ENCODE results near the gene EXOC4.

Gene EXOC4

DNA sequence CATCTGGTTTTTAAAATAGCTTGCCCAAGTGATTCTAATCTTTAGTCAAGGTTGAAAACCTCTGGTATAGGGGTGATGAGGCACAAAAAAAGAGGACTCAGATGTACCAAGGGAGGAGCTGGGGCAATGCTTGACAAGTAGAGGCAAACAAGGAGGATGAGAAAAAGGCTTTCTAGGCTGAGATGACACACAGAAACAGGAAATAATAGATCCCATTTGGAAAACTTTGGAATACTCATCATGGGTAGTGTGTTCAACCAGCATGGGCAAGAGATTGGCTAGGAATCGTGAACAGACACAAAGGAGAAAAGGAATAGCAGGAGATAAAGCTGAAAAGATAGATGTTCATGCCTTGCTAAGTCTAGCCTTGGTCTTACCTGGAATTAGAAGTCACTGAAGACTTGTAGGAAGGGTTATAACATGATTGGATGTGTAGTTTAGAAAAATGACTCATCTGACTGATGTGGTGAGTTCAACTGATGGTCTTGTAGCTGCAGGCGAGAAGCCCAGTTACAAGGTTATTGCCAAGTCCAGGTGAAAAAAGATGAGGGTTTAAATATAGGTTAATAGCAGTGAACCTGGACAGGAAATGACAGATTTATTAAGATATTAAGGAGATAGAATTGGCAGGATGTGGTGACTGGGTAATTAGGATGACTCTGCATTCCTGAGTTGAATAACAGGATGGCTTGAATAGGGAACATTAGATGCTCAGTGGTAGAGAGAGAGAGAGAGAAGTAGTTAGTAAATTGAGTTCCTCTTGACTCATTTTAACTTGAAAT is 660.2 kb downstream of the EXOC4 start:
- DNase-seq = no peak

DNA sequence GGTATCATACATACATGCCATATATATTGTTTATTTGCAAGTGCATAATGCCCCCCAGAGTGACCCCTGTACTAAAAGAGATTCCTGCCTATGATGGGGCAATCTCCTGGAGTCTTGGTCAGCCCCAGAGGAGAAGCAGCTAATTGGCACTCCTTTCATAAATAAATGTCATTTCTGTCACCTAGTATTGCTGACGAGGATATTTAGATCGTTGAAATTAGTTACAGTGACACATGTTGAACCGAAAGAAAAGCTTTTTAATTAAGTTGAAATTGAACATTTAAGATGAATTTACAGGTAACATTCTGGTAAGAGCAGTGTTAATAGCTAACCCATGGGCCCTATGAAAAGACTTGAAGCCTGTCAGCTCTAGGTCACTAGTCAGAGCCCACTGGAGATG is 663.7 kb downstream of the EXOC4 start:
- no peak for DNase-seq

DNA sequence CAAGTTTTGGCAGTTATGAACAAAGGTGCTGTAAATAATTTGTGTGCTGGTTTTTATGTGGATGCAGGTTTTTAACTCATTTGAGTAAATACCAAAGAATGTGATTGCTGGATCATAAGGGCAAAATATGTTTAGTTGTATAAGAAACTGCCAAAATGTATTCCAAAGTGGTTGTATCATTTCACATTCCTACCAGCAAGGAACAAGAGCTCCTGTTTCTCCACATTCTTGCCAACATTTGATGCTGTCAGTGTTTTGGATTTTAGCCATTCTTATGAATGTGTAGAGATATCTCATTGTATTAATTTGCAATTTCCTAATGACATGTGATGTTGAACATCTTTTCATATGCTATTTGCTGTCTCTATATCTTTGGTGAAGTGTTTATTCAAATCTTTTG is 666.9 kb downstream of the EXOC4 start:
- no peak for DNase-seq

DNA sequence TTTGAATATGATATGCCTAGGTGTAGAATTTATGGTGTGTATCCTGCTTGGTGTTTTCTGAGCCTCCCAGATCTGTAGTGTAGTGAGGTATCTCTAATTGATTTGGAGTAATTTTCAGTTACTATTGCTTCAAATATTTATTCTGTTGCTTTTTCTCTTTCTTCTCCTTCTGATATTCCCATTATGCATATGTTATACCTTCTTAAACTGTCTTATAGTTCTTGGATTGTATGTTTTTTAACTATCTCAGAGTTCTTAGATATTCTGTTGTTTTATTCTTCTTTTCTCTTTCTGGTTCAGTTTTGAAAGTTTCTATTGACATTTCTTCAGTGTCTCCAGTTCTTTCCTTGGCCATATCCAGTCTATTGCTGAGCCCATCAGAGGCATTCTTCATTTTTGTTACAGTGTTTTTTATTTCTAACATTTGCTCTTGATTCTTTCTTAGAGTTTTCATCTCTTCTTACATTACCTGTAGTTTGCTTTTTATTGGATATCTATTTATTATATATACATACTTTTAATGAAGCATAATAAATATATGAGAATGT is 668.8 kb downstream of the EXOC4 start:
- no peak for DNase-seq

DNA sequence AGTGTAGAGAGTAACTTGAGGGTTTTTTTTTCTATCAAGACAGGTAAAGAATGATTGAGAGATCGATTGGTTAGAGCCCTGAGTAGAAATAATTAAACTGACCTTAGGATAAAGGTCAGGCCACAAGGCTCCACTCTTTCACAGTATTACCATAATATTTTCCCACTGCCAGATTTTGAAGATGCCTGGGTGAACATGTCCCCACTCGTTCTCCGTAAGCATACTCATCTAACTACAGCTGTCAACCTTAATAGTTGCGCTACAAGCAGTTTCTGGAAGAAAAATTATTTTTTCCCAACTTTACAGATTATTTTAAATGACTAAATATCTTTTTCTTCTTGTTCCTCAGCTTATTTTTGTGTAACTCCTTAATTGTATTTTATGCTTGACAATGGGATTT is 671.1 kb downstream of the EXOC4 start:
- no peak for DNase-seq

DNA sequence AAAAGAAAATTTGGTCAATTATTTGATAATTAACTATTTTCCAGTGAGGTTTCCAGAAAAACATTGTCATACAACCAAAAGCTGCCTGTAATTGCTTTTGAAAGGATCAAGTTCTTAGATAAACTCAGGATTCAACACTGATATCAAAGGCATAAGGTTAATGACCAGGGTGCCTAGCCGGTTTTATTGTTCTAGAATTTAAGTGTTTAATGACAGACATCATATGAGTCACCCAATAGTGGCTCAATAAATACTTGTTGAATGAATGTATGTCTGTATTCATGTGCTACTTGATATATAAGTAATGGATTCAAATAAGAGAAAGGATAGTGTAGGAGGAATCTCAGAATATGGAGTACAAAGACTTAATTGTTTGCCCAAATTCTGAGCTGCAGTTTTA is 678.2 kb downstream of the EXOC4 start:
- no peak for DNase-seq

DNA sequence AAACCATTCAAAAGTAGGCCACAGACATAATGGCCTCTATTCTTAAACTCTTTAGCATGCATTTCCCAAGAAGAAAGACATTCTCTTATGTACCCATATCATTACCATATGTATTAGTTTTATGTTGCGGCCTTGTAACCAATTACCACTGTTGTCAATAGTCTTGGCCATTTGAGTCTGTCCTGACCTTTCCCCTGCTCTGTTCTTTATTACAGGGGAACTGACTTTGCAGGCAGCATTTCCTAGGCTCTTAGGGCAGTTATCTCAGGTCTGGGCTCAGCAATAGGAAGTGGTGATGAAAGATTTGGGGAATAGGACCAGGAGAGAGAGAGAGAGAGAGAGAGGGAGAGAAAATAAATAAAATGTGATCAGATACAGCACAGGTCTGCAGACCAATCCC is 679.7 kb downstream of the EXOC4 start:
- no peak for DNase-seq

DNA sequence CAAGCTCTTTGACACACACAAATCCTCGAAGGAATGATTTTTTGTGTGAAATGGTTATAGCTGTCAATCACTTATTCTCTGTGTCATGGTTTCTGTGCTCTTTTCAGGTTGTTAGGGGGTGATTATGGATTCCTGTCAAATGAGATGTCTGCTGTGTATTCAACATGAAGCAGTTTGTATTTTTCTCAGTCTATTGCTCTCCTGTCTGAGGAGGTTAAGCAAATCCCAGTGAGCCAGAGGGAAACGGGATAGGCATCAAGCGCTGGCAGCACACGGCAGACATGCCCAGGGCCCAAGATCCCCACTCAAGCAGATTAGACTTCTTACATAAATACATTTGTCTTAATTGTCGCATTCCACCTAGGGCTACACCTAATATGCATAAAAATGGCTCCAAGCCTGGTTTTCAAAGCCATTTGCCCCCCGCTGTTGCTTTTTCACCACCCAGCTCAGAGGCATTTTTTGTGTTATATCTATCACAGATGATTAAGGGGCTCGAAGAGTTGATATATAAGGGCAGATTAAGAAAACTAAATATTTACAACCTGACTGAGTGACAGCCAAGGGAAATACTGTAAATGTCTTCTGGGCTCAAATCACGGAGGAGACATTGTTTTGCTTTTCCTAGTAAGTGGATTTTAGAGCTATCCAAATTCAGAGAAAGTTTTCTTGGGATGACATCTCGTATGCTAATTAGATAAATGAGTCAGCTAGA is 681.5 kb downstream of the EXOC4 start:
- DNase-seq = no peak

DNA sequence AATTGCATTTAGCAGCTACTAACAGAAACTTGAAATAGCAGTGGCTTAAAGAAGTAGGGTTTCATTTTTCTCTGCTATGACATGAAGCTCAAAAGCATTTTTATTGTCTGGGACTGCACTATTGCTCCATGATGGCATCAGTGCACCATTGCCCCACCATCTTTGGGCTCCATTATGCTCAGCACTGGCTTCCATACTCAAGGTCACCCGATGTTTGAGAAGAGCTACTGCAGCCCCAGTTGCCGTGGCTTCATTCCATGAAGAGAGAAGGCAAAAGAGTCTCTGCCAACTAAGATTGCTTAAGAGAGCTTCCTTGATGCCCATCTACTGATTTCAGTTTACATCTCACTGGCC is 682.1 kb downstream of the EXOC4 start:
- DNase-seq = no peak

DNA sequence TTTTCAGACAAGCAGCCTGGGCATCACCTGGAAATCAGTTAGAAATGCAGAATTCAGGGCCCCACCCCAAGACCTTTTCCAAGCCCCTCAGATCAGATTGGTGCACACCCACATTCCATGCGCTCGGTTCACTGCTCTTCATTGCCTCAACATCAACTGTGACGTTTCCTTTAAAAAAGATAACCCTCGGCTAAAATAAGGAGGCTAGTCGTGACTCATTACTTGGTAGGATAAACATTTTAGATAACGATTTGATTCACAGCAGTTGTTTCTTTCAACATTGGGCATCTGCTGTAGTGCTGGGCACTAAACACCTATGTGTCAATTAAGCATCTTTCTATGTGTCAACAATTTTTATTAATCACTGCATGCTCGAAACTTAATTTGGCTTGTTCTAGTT is 683.2 kb downstream of the EXOC4 start:
- DNase-seq = no peak

DNA sequence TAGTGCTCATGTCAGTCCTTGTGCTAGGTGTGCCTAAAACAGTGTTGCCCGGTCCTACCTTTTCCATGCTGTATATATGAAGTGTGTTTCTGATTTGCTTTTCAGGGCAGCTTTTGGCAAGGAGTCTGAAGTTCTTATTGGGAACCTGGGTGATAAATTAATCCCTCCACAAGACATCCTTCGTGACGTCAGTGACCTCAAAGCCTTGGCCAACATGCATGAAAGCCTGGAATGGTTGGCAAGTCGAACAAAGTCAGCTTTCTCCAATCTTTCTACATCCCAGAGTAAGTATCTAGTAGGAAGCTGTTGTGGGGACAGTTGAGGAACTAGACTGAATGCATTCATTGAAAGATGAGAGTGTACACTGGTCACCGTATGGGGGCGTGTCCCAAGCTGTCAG is 684.9 kb downstream of the EXOC4 start:
- no peak for DNase-seq

DNA sequence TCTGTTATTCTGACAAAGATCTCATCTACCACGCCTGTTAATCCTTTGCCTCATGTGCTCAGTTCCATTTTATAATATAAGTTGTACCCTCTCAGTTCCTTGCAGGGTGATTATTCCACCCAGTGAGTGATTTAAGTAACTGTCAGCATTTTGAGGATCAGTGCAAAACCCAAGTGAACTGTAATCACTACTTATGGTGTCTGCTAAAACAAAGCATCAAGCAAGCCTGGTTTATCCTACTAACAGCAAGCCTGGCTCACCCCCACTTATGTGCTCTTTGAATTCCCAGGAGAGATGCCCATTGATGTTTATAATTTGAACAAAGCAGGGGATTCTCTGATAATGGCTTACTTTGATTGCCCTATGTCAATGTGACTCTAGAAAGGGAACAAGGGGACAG is 687.5 kb downstream of the EXOC4 start:
- no peak for DNase-seq

DNA sequence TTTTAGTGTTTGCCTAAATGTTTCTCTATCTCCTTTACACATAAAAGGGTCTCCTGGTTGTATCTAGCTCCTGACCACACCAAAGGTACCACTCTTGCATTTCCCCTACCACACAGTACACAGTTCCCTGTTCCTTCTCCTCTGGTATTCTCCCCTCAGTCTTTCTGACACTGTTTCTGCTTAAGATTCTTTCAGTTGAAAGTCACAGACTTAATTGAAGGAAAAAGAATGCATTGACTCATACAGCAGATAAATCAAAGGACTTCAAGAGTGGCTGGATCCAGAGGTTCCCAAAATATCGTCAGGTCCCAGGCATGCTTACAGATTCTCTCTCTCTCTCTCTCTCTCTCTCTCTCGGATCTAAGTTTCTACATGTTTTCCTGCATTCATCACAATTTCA is 688.6 kb downstream of the EXOC4 start:
- DNase-seq = no peak

DNA sequence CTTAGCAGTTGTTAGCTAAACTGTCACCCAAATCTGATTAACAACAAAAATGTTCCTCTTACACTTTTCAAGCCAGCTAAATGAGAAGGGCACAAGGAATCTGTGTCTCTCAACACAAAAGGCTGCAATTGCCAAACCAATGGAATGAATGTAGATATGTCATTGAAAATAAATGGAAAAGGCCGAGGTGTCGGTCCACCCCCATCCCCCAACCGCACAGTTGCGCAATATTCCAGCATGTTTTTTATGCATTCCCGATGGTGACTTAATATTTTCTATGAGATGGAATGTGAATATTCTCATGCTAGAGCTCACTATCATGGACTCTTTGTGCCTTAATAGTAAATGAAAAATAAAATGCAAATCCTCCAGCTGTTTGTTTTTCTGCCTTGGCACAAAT is 692.6 kb downstream of the EXOC4 start:
- no peak for DNase-seq

DNA sequence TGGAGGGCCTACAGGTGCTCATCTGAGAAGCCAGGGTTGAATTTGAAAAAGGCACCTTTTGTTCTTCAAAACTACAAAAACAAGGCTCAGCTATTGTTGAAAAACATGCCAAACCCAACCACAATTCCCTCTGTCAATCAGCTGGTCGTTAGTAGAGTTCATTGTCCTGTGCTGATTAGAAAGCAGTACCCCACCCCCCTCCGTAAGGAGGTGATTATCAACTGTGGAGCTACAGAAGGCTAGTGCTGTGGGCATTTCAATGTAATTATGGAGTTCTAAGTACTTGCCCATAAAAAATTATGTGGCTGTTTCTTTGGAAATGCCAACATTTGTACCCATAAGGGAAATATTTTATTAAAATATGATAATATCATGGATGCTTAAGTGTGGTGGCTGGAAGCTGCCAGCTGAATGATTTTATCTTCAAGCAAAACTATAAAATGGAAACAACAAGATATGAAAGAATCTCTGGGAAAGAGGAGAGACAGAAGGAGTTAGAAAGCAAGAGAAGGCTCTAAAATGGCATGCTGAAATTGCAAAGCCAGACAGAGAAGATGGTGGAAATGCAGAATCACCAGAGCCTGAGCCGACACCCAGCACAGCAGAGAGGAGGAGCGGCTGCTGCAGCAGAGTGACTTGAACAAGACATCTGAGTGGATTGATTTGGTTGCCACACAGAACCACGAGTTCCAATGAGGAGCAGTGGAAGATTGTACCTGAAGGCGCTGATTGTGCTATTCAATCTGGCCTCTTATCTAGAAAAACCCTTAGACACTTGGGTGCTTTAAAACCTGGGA is 694.8 kb downstream of the EXOC4 start:
- DNase-seq = no peak

DNA sequence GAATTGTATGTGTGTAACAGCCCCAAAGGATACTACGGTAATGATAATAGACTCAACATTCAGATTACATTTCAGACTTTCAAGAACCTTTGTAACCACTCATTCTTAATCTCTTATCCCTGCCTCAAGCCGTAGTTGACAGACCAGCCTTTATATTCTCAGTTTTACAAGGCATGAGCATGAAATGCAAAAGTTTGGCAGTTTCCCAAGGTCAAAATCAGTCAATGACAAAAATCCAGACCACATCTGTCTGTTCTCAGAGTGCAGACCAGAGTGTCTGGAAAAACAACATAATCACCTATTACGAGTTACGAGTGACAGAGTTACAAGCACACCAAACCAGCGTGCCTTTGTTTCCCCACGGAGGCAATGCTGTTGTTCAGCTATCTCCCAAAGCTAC is 695.7 kb downstream of the EXOC4 start:
- DNase-seq = no peak

DNA sequence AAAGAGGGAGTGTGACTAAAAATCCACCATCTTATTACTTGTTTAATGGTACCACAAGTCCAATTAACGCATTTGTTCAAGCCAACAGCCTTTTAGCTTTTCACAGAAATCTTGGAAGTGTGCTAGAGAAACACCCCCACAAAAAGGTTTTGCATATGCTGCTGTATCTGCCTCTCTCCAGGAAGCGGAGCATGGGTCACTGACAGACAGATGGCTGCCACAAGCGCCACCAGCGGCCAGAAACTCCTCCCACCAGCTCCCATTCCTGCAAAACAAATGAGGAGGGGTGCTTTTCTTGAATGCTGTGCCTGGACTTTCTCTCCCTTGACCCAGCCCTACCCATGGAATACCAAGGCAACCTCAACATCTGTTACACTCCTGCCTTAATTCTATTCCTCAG is 698.0 kb downstream of the EXOC4 start:
- DNase-seq = no peak

DNA sequence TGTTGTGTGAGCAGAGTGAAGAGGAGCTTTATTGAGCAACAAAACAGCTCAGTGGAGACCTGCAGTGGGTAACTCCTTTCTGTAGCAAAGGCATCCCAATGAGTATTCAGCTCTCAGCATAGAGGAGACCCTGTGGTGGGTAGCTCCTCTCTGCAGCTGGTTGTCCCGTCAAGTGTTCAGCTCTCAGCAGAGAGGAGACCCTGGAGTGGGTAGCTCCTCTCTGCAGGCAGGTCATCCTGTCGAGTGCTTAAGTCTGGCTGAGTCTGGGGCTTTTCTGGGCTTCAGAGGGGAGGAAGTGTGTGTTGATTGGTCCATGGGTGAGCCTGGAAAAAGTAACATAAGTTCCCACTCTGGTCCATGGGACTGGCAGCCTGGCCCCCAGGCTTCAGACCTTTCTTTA is 702.3 kb downstream of the EXOC4 start:
- DNase-seq = no peak

DNA sequence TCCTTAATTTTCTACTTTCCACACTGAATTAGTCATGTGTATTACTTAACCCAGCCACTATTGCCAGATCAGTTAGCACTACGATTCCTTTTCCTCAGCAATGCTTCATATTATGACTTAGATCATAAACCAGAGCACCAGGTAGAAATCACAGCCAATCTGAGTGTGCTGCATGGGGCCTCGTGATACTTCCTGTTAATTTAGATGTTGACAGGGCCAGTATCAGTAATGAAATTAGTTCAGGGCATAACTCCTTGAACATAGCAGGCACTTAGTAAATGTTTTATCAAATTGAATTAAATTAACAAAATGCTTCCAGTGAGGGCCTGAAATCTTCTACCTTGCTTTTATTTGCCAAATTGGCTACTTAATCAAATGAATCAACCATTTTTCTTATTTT is 705.0 kb downstream of the EXOC4 start:
- DNase-seq = no peak

DNA sequence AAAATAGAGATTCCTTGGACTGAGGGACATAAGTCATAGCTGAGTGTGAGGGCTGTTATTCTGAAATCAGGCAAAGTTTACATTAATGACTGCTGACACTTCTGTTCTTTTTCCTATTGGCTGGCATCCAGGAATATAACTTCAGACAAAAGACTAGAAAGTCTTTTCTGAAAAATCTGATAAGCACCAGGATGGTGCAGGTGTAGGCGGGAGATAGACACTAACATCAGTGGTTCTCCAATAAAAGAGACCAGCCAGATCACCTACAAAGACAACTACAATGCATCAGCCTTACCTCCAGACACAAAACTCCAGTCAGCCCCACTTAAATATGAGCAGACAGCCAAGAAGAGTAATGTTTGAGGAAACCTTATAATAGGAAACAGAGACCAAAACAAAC is 705.9 kb downstream of the EXOC4 start:
- DNase-seq = no peak

DNA sequence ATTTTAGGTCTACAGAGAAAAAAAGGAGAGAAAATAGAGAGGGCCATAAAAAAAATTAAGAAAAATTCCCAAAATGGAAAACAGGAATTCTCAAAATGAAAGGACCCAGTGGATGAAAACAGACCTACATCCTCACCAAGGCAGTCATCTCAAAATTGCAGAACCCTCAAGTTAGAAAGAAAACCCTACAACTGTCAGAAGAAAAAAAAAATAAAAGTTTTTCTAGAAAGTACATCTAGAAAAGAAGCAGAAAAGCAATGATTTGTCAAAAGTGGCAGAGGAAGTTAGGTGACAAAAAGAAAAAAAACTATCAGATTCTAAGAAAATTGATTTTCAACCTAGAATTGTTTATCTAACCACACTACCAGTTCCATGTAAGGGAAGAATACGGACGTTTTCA is 706.6 kb downstream of the EXOC4 start:
- no peak for DNase-seq

DNA sequence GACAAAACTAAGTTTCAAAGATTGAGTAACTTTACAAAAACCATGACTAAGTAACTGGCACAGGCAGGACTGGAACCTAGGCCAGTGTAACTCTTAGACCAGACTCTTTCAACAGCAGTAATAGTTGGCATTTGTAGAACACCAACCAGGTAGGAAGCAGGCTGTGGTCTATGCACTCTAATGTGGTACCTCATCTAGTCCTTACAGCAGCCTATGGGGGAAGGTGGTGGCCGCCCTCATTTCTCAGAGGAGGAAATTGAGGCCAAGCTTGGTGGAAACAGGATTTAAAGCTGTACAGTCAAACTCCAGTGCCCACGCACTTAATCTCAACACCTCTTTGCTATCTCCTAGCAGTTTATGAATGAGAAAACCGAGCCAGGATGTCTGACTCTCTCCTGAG is 708.8 kb downstream of the EXOC4 start:
- no peak for DNase-seq

DNA sequence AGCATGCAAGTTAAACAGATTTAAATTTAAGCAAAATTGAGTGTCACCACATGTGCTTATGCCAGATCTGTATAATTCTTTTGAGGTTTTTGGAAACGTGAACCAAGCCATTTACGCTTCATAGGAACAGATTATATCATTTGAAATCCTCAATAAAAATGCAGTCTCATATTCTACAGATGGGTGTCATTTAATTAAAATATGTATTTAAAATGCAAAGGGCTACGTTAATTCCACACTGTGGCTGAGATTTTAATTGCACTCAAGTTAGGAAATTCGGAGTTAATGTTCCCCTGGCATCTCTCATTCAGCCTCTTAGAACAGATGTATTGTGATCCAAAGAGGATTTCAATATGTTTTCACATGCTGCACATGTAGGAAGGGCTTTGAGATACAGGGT is 709.8 kb downstream of the EXOC4 start:
- DNase-seq = no peak

DNA sequence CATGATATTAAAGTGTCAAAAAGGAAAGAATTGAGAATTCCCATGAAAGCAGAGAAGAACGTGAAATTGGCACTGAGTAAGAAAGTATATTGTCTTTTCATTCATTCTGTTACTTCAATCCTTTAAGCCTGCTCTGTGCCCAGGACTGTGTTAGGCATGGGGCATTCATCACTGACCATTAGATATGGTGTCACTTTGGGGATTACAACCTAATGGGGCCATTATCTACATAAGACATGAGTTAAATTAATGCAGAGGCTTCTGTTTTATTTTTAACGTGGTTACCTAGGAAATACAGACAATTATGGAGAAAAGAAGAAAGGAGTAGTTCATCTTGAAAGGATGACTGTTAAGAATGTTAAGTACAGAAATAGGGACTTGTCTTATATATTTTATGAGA is 710.8 kb downstream of the EXOC4 start:
- no peak for DNase-seq
